Measurements from ENCODE around the gene TRAPPC12.

DNA sequence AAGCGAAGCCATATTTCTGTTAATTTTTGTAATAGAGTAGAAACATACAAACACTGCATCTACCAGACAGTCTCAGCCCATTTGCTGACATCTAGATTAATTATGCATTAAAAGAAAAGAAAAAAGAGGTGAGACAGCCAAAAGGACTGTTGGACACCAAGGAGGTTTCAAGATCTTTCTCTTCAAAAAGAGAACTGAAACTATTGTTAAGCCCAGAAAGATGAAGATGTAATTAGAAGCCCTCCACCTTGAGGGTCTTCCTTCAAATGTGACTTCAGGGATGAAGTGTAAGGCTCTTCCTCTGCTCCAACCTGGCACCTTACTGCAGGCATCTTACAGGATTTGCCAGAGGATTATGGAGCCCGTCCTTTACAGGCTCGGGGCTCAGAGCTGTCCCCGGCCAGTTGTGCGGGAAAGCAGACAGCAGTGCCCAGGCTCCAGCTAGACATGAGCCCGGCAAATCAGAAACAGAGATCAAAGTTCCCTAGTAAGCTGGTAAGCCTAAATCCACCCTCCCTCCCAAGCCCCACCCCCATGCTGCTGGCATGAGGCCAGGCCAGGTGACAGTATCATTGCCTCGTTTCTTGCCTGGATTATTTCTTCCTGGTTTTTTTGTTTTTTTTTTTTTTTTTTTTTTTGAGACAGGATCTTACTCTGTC lies 101.0 kb downstream of the TRAPPC12 start:
- TF ChIP-seq CTCF (IDR thresholded peaks at IDR 0.05) = no peak
- no peak for TF ChIP-seq POLR2A (IDR thresholded peaks at IDR 0.05)
